Neural cell (in vitro differentiated cells): ENCODE results near the gene SKOR1. TPM values are rescaled to one million over a fixed set of nuclear protein-coding genes. Genes with fewer than 3 reads are reported as not detected.
A peak's percentile ranks its signal among the peaks of the same experiment; 100 is the strongest.

Source experiments
- H2AFZ ChIP-seq: fragments of 200-600, 300-800 bp; sonication (generic), shearing (Covaris generic); 2 replicates; pipeline ENCODE4 v1.6.0; 2014; ENCODE audit warnings: low read depth, mild to moderate bottlenecking, antibody characterized with exemption, low read length, moderate library complexity
- H3F3A ChIP-seq: fragments of 200-600 bp; shearing (Covaris generic); 2 replicates; pipeline ENCODE4 v1.6.1; 2016; ENCODE audit warnings: mild to moderate bottlenecking, moderate library complexity, mixed read lengths, antibody characterized with exemption, low read length; ENCODE audit not compliant: insufficient read depth, poor library complexity, severe bottlenecking
- H3K27ac ChIP-seq: fragments of 200-600, 300-800 bp; sonication (generic), shearing (Covaris generic); 2 replicates; pipeline ENCODE4 v1.5.1; 2014; ENCODE audit warnings: mild to moderate bottlenecking, low read length, moderate library complexity
- H3K27me3 ChIP-seq: fragments of 300-800, 200-600 bp; sonication (generic), shearing (Covaris generic); 2 replicates; pipeline ENCODE4 v1.6.0; 2014; ENCODE audit warnings: mild to moderate bottlenecking, low read depth, low read length, moderate library complexity; ENCODE audit not compliant: insufficient read depth
- H3K36me3 ChIP-seq: fragments of 300-800, 200-600 bp; sonication (generic), shearing (Covaris generic); 2 replicates; pipeline ENCODE4 v1.5.1; 2014; ENCODE audit warnings: mild to moderate bottlenecking, antibody characterized with exemption, low read length, moderate library complexity; ENCODE audit not compliant: insufficient read depth
- H3K4me2 ChIP-seq: fragments of 300-800, 200-600 bp; sonication (generic), shearing (Covaris generic); 2 replicates; pipeline ENCODE4 v1.6.0; 2014; ENCODE audit warnings: mild to moderate bottlenecking, low read length
- H3K4me3 ChIP-seq: fragments of 300-800, 200-600 bp; sonication (generic), shearing (Covaris generic); 2 replicates; pipeline ENCODE4 v1.5.1; 2014; ENCODE audit warnings: mild to moderate bottlenecking, low read length, moderate library complexity
- H3K79me2 ChIP-seq: fragments of 200-600 bp; shearing (Covaris generic); replicated peaks from 2 replicates; pipeline ENCODE4 v1.6.0; 2014; ENCODE audit warnings: mild to moderate bottlenecking, low read length, moderate library complexity; ENCODE audit not compliant: insufficient read depth
- H3K9ac ChIP-seq: fragments of 300-800, 200-600 bp; sonication (generic), shearing (Covaris generic); 2 replicates; pipeline ENCODE4 v1.6.1; 2016; ENCODE audit warnings: mild to moderate bottlenecking, low read length, mixed read lengths
- H3K9me2 ChIP-seq: fragments of 200-600 bp; shearing (Covaris generic); 2 replicates; pipeline ENCODE4 v1.6.1; 2016; ENCODE audit warnings: mild to moderate bottlenecking, low read length, mixed read lengths; ENCODE audit not compliant: insufficient read depth
- H3K9me3 ChIP-seq: fragments of 200-600, 300-800 bp; sonication (generic), shearing (Covaris generic); 2 replicates; pipeline ENCODE4 v1.6.1; 2016; ENCODE audit warnings: mild to moderate bottlenecking, mixed run types, low read length, moderate library complexity, mixed read lengths
- H4K20me1 ChIP-seq: fragments of 200-600 bp; shearing (Covaris generic); 2 replicates; pipeline ENCODE4 v1.6.1; 2016; ENCODE audit warnings: mild to moderate bottlenecking, mixed run types; ENCODE audit not compliant: insufficient read depth
- CTCF ChIP-seq: fragments of 450-650 bp; IDR thresholded peaks from 2 replicates; pipeline ENCODE4 v1.5.1; 2014; ENCODE audit warnings: antibody characterized with exemption, mild to moderate bottlenecking, moderate library complexity; ENCODE audit not compliant: poor library complexity, severe bottlenecking
- EP300 ChIP-seq: fragments of 450-650 bp; conservative IDR thresholded peaks from 2 replicates; pipeline ENCODE4 v1.6.1; 2014; ENCODE audit warnings: antibody characterized with exemption, mild to moderate bottlenecking, moderate library complexity; ENCODE audit not compliant: poor library complexity, severe bottlenecking
- EZH2 ChIP-seq: fragments of 200-600, 300-800 bp; shearing (Covaris generic), sonication (generic); IDR thresholded peaks from 2 replicates; pipeline ENCODE4 v1.6.1; 2014; ENCODE audit warnings: antibody characterized with exemption, low read length, borderline replicate concordance, mild to moderate bottlenecking; ENCODE audit not compliant: insufficient read depth, poor library complexity, severe bottlenecking
- MXI1 ChIP-seq: fragments of 450-650 bp; conservative IDR thresholded peaks from 2 replicates; pipeline ENCODE4 v1.6.1; 2014; ENCODE audit warnings: antibody characterized with exemption, mild to moderate bottlenecking; ENCODE audit not compliant: poor library complexity, severe bottlenecking
- POLR2AphosphoS5 ChIP-seq: IDR thresholded peaks from 2 replicates; pipeline ENCODE4 v1.6.1; 2012
- RAD21 ChIP-seq: fragments of 450-650 bp; conservative IDR thresholded peaks from 2 replicates; pipeline ENCODE4 v1.6.1; 2014; ENCODE audit warnings: antibody characterized with exemption, mild to moderate bottlenecking, moderate library complexity
- REST ChIP-seq: IDR thresholded peaks from 2 replicates; pipeline ENCODE4 v1.6.1; 2012; ENCODE audit warnings: borderline replicate concordance
- SMC3 ChIP-seq: fragments of 450-650 bp; conservative IDR thresholded peaks from 2 replicates; pipeline ENCODE4 v1.6.1; 2014; ENCODE audit warnings: antibody characterized with exemption, mild to moderate bottlenecking, moderate library complexity; ENCODE audit not compliant: poor library complexity
- TAF1 ChIP-seq: IDR thresholded peaks from 2 replicates; pipeline ENCODE4 v1.6.1; 2012; ENCODE audit warnings: low read depth
- polyA plus RNA-seq: library from polyadenylated mRNA; depleted of rRNA; stranded (reverse); fragments of >200 nt; gene quantifications from 2 replicates; pipeline ENCODE4 v1.2.3, GENCODE V29; 2014

SKOR1 gene
- polyA plus RNA-seq, 1 donor from 2014 or later = 0.81 TPM

DNA sequence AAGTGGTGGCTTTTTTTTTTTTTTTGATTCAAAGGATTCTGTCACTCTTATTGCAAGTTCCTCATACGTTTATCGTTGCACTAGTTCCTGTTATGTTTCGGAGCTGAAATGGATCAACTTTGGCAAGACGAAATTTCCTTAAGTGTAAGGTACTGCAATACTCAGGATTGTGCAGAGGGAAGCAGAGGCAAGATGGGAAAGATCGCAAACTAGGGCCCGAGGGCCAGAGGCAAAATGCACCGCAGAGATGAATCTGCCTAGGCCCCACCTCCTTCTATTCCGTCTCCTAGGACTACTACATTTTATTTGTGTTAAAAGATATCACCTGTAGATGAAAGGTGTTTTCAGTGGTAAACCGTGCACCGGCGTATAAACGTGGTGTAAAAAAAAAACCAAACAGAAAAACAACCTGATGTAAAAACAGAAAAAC is 14.2 kb downstream of the SKOR1 start:
- H2AFZ ChIP-seq = no peak overlapping the region
- H4K20me1 ChIP-seq = no peaks in the 10 kb centered on the region
- TF ChIP-seq RAD21 (peak; percentile 14), POLR2AphosphoS5 (peak; percentile 11), MXI1 (no peak)
- H3K4me2 ChIP-seq = peak overlapping the region; percentile 96
- H3F3A ChIP-seq = no peaks in the 10 kb centered on the region
- no peaks in the 10 kb centered on the region for H3K36me3 ChIP-seq
- peak overlapping the region; percentile 58 for H3K9ac ChIP-seq
- no peaks in the 10 kb centered on the region for H3K9me2 ChIP-seq
- no peaks in the 10 kb centered on the region for H3K9me3 ChIP-seq
- H3K27ac ChIP-seq = peak overlapping the region; percentile 64
- H3K79me2 ChIP-seq = no peaks in the 10 kb centered on the region
- peak overlapping the region; percentile 96 for H3K4me3 ChIP-seq
- H3K27me3 ChIP-seq = peaks cover 43% of the 10 kb centered on the region

GRCh38 chr15:67839929-67840748 is 14.8 kb downstream of the SKOR1 start, which contains the start of gene RNU6-1:
RNU6-1 (minus strand) TSS chr15:67840045.
- H3K36me3 ChIP-seq = no peaks in the 10 kb centered on the region
- H3K27me3 ChIP-seq = peaks cover 37% of the 10 kb centered on the region
- H4K20me1 ChIP-seq = no peaks in the 10 kb centered on the region
- H3K9me2 ChIP-seq = no peaks in the 10 kb centered on the region
- H3K4me2 ChIP-seq = peak within 1 kb of the TSS; percentile 96
- H2AFZ ChIP-seq = peak within 1 kb of the TSS; percentile 94
- H3K9me3 ChIP-seq = no peaks in the 10 kb centered on the region
- H3K9ac ChIP-seq = peak within 1 kb of the TSS; percentile 58
- TF ChIP-seq SMC3 (peak; percentile 41), EP300 (no peak), EZH2 (no peak), REST (peak; percentile 37), POLR2AphosphoS5 (peak; percentile 36), TAF1 (no peak), CTCF (no peak), MXI1 (peak; percentile 61), RAD21 (peak; percentile 47)
- peak within 1 kb of the TSS; percentile 64 for H3K27ac ChIP-seq
- H3K4me3 ChIP-seq = peak within 1 kb of the TSS; percentile 96
- no peaks in the 10 kb centered on the region for H3K79me2 ChIP-seq
- H3F3A ChIP-seq = no peaks in the 10 kb centered on the region
